NB4 (cell line): ENCODE data around the gene BIRC7.
"Not testable (repeated sequence)": the region's sequence is repeated elsewhere in the genome, so short reads cannot be mapped to it uniquely, and the experiment has no call there.

Source experiments
- DNase-seq: peaks from one replicate; pipeline ENCODE4 v3.0.0; 2010; ENCODE audit warnings: low read depth
- H3K4me3 ChIP-seq: one replicate; pipeline ENCODE4 v1.5.1; 2011; ENCODE audit warnings: mild to moderate bottlenecking, low read depth, low read length, moderate library complexity
- MYC ChIP-seq: IDR thresholded peaks from 2 replicates; pipeline ENCODE4 v1.6.1; 2011; ENCODE audit warnings: low read depth, low read length
- POLR2A ChIP-seq: IDR thresholded peaks from 2 replicates; pipeline ENCODE4 v1.6.1; 2011; ENCODE audit warnings: mild to moderate bottlenecking; ENCODE audit not compliant: insufficient read length; ENCODE audit errors: extremely low read depth
- TF ChIP-seq, protein P1 (sequence below): IDR thresholded peaks from 2 replicates; pipeline ENCODE4 v1.6.1; 2011; ENCODE audit warnings: low read depth, low read length
- TF ChIP-seq, protein P2 (sequence below): IDR thresholded peaks from one replicate; pipeline ENCODE4 v1.5.1; 2012; ENCODE audit warnings: low read depth, low read length

The BIRC7 gene

DNA sequence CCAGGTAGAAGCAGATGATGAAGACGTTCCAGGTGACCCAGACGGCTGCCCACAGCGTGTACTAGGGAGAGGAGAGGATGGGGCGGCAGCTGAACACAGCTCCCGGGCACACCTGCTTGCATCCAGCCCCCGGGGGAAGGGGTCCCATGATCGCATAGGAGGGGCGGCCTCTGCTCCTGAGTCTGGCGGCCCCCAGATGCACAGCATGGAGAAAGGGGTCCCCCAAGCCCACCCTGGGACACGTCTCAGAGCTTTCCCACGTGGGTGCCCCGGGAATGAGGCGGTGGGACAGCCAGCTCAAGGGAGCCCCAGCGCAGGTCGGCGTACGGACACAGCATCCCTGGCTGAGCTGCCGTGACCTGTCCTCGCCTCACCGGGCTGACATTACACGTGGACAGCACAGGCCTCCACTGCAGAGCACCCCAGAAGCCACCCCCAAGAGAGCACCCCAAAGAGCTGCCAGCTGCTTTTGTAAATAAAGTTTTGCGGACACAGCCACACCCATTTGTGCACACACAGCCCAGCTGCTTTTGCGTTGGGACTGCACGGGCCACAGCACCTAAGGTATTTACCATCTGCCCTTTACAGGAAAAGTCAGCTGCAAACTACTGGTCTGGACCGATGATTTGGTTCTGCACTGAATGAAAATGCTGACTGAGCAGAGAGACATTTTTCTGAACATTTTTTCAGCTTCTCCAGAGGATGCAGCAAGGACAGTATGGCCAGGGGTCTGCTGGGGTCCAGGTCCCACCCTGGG is 13.3 kb downstream of the BIRC7 start:
- no peak for TF ChIP-seq POLR2A
- TF ChIP-seq, protein P1, sequence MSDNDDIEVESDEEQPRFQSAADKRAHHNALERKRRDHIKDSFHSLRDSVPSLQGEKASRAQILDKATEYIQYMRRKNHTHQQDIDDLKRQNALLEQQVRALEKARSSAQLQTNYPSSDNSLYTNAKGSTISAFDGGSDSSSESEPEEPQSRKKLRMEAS, result no peak
- TF ChIP-seq, protein P2, sequence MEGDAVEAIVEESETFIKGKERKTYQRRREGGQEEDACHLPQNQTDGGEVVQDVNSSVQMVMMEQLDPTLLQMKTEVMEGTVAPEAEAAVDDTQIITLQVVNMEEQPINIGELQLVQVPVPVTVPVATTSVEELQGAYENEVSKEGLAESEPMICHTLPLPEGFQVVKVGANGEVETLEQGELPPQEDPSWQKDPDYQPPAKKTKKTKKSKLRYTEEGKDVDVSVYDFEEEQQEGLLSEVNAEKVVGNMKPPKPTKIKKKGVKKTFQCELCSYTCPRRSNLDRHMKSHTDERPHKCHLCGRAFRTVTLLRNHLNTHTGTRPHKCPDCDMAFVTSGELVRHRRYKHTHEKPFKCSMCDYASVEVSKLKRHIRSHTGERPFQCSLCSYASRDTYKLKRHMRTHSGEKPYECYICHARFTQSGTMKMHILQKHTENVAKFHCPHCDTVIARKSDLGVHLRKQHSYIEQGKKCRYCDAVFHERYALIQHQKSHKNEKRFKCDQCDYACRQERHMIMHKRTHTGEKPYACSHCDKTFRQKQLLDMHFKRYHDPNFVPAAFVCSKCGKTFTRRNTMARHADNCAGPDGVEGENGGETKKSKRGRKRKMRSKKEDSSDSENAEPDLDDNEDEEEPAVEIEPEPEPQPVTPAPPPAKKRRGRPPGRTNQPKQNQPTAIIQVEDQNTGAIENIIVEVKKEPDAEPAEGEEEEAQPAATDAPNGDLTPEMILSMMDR, result no peak
- no peak for TF ChIP-seq MYC
- no peak for DNase-seq
- H3K4me3 ChIP-seq, result no peak overlapping the region

DNA sequence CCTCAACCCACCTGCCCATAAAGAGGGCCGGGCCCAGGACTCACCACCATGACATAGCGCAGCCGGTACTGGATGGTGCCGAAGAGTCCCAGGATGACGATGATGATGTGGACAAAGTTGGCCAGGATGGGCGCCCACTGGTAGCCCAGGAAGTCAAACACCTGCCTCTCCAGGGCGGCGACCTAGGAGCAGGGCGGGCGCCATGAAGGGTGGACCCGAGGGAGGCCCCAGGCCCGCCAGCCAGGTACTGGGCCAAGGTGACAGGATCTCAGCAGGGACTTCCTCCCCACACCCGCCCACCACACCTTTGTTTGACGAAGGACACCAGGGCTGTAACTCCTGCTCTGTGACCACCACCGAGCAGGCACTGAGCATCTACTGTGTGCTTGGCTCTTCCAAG is 14.2 kb downstream of the BIRC7 start:
- H3K4me3 ChIP-seq, result no peak overlapping the region
- TF ChIP-seq, protein P1, result no peak
- TF ChIP-seq MYC (no peak), POLR2A (no peak)
- TF ChIP-seq, protein P2, result no peak
- no peak for DNase-seq

DNA sequence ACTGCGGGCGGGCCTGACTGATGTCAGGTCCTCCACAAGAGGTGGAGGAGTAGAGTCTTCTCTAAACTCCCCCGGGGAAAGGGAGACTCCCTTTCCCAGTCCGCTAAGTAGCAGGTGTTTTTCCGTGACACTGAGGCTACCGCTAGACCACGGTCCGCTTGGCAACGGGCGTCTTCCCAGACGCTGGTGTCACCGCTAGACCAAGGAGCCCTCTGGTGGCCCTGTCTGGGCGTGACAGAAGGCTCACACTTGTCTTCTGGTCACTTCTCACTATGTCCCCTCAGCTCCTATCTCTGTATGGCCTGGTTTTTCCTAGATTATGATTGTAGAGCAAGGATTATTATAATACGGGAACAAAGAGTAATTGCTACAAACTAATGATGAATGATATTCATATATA is 15.6 kb downstream of the BIRC7 start:
- H3K4me3 ChIP-seq, DNase-seq: not testable (repeated sequence)
- TF ChIP-seq, protein P2, result peak; percentile 31

DNA sequence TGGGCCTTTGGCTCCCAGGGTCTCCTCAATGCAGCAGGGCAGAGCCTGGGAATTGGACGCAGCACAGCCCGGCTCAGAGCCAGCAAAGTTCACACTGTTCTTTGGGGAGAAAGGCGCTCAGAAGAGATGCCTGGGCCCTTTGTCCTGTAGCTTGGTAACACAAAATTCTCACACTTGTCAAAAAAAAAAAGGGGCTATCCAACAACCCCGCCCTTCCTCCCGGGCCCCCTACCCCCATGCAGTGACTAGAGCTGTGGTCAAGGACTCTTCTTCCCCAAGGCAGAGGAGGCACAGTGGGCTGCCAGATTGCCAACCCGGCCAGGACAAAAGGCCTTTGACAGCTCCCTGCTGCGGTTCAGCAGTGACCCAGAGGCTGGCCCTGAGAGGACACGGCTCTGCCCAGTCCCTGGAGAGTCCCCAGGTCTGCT is 16.6 kb downstream of the BIRC7 start:
- TF ChIP-seq, protein P2, result no peak
- TF ChIP-seq MYC (no peak), POLR2A (no peak)
- TF ChIP-seq, protein P1, result no peak
- H3K4me3 ChIP-seq, result no peak overlapping the region
- no peak for DNase-seq

DNA sequence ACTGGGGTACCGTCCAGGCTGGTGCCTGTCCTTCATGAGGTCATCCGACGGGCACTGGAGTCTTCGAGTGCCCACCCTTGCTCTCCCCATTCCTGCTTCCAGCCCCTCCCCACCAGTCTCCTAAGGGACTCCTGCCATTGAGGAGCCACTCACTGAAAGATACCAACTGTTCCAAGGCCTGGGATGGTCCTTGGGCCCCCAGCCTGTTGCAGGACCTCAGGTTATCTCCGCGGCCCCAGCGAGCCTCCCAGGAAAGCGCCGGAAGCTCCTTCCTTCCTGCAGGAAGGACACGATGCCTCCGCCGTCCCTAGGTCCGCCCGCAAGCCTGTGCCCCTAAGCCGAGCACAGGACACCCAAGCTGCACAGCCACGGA is 17.3 kb downstream of the BIRC7 start:
- TF ChIP-seq, protein P2, result no peak
- TF ChIP-seq POLR2A, result no peak
- TF ChIP-seq, protein P1, result no peak
- TF ChIP-seq MYC, result no peak
- H3K4me3 ChIP-seq, result no peak overlapping the region
- no peak for DNase-seq
